Testis (tissue), 3 donors: ENCODE results near the gene ASTL. TPM values are rescaled to one million over a fixed set of nuclear protein-coding genes. Genes with fewer than 3 reads are reported as not detected.
"Not testable (repeated sequence)": the region's sequence is repeated elsewhere in the genome, so short reads cannot be mapped to it uniquely, and the experiment has no call there.

ENCODE experiments used
- DNase-seq: peaks from one replicate; pipeline ENCODE4 v3.0.0-alpha.2; 2019
- H3K27ac ChIP-seq, 2 donors: fragments of 200-600 bp; sonication (generic); one replicate each; pipeline ENCODE4 v1.5.1; 2019
- H3K27me3 ChIP-seq: fragments of 200-600 bp; sonication (generic); one replicate; pipeline ENCODE4 v1.5.1; 2019
- H3K36me3 ChIP-seq: fragments of 200-600 bp; sonication (generic); one replicate; pipeline ENCODE4 v1.5.1; 2017; ENCODE audit warnings: low read depth; ENCODE audit errors: missing control alignments
- H3K4me1 ChIP-seq: fragments of 200-600 bp; sonication (generic); one replicate; pipeline ENCODE4 v1.5.1; 2019
- H3K4me3 ChIP-seq, 2 donors: fragments of 200-600 bp; sonication (generic); one replicate each; pipeline ENCODE4 v1.5.1; 2017 to 2019
- H3K9me3 ChIP-seq: fragments of 200-600 bp; sonication (generic); one replicate; pipeline ENCODE4 v1.5.1; 2017
- CTCF ChIP-seq, 3 experiments: fragments of 450-650 bp in 2 of 3; fragments of 200-600 bp in 1 of 3; sonication (generic) in 1 of 3; IDR thresholded peaks; one replicate each; pipeline ENCODE4 v1.5.1; 2016 to 2019; ENCODE audit warnings: antibody characterized with exemption in 3 of 3, mild to moderate bottlenecking in 2 of 3, moderate library complexity in 1 of 3
- POLR2A ChIP-seq: fragments of 450-650 bp; IDR thresholded peaks from one replicate; pipeline ENCODE4 v1.6.1; 2017; ENCODE audit warnings: antibody characterized with exemption, mild to moderate bottlenecking, moderate library complexity
- WGBS, 2 donors: methylation state at CpG; one replicate each; pipeline ENCODE4 v1.1.5; 2018; 5-methylcytosine and 5-hydroxymethylcytosine counted together
- intact Hi-C: fragments of 100-400 bp; cut with DNase I; formaldehyde crosslinking; loops from one replicate; pipeline ENCODE4 v1.15.1; 2023; ENCODE audit warnings: low total_unique reads
- polyA plus RNA-seq: library from polyadenylated mRNA; stranded (reverse); fragments of 350-450 nt; fragmentation: Illumina TruSeq; extraction: RNeasy Lipid Tissue Mini Kit (QIAGEN cat#74804); gene quantifications from one replicate; pipeline ENCODE4 v1.2.3, GENCODE V29; 2014; ENCODE audit warnings: low read depth, low replicate concordance; ENCODE audit not compliant: insufficient read depth
- total RNA-seq, 2 donors: library from RNA; depleted of rRNA; stranded (reverse); fragments of >200 nt; gene quantifications; one replicate each; pipeline ENCODE4 v1.2.3, GENCODE V29; 2016

Gene ASTL
- total and polyA plus RNA-seq, 3 donors from 2014 or later: 0.58 to 1.6 (median 0.87) TPM

GRCh38 chr2:96087130-96087529 lies 51.2 kb downstream of the ASTL start:
- Histone ChIP-seq H3K4me3 (no peak overlapping the region), H3K36me3 (no peaks in the 10 kb centered on the region), H3K27me3 (no peaks in the 10 kb centered on the region), H3K4me1 (peaks cover 12% of the 10 kb centered on the region), H3K9me3 (no peaks in the 10 kb centered on the region), H3K27ac (no peak overlapping the region)
- no peak for DNase-seq
- TF ChIP-seq POLR2A: no peak
- no peak for TF ChIP-seq CTCF (IDR thresholded peaks at IDR 0.05)
- intact Hi-C loops: no loop called here
- 91 to 93% methylated on average over 2 of the region's 2 CpGs for WGBS, 2 donors

DNA sequence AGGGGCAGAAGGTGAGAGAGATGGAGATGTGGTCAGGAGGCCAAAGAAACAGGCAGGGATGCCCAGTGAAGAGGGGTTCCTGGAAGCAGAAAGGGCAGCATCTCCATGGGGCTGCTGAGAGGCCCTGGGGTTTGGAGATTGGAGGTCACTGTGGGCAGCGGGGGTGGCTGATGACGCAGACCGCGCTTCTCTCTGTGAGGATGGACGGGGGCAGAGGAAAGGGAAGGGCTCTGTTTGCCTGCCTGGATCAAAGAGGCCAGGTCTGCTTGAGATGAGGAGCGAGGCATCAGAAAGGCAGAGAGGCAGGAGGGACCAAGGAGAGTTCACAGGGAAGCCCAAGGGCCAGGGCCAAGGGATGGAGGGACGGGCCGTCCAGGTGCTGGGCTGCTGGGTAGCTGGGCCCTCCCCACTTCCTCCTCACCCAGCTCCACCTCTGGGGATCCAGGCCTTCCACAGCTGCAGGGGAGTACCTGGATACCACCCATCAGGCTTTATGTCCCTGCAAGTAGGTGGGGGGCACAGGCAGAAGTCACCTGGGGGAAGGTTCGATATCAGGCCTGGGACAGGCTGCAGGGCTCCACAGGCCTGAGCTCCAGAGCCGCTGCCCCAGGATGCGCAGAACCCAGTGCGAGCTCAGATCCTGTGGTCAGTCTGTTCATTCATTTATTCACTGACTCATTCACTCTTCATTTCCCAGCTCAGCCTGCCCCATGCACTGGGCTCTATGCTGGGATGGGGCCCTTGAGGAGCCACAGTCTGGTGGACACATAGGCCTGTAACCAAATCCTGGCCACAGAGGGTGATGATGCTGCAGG lies 52.6 kb downstream of the ASTL start:
- TF ChIP-seq CTCF (IDR thresholded peaks at IDR 0.05): no peak
- no peak for TF ChIP-seq POLR2A
- WGBS, 2 donors: 93 to 98% methylated on average over 11 to 12 of the region's 12 CpGs
- DNase-seq: no peak

GRCh38 chr2:96084858-96085518 lies 53.3 kb downstream of the ASTL start:
- H3K4me3 ChIP-seq, H3K27me3 ChIP-seq, H3K9me3 ChIP-seq, DNase-seq, H3K36me3 ChIP-seq, H3K27ac ChIP-seq, intact Hi-C loops: not testable (repeated sequence)
- 89 to 95% methylated on average over 3 to 5 of the region's 7 CpGs for WGBS, 2 donors
- peaks cover 12% of the 10 kb centered on the region for H3K4me1 ChIP-seq

More for the DNA sequence above, 52.6 kb downstream of the ASTL start:
- Histone ChIP-seq H3K9me3 (no peaks in the 10 kb centered on the region), H3K27me3 (no peaks in the 10 kb centered on the region), H3K36me3 (no peaks in the 10 kb centered on the region), H3K4me3 (no peak overlapping the region), H3K27ac (no peak overlapping the region), H3K4me1 (peaks cover 12% of the 10 kb centered on the region)
- intact Hi-C loops: no loop called here

GRCh38 chr2:96083989-96084857 lies 54.1 kb downstream of the ASTL start:
- H3K9me3 ChIP-seq: no peaks in the 10 kb centered on the region
- WGBS, 2 donors: 88 to 92% methylated on average over 22 of the region's 22 CpGs
- TF ChIP-seq CTCF (IDR thresholded peaks at IDR 0.05) (no peak), POLR2A (no peak)
- H3K27ac ChIP-seq: no peak overlapping the region
- peaks cover 12% of the 10 kb centered on the region for H3K4me1 ChIP-seq
- H3K36me3 ChIP-seq: no peaks in the 10 kb centered on the region
- no peak for DNase-seq
- intact Hi-C loops: no loop called here
- no peaks in the 10 kb centered on the region for H3K27me3 ChIP-seq
- no peak overlapping the region for H3K4me3 ChIP-seq
